Ishikawa (cell line): ENCODE results near the gene MDH1B.

Source experiments
- EP300 ChIP-seq: IDR thresholded peaks from 2 replicates; pipeline ENCODE4 v1.6.1; 2012; ENCODE audit warnings: borderline replicate concordance
- RAD21 ChIP-seq: IDR thresholded peaks from 2 replicates; pipeline ENCODE4 v1.6.1; 2012; ENCODE audit warnings: low read depth
- TEAD4 ChIP-seq: IDR thresholded peaks from 2 replicates; pipeline ENCODE4 v1.6.1; 2012

GRCh38 chr2:206802654-206803514 lies 37.8 kb upstream of the MDH1B start:
- no peak for TF ChIP-seq RAD21
- no peak for TF ChIP-seq EP300
- TF ChIP-seq TEAD4, result no peak
